K562 (cell line): ENCODE data around the gene EEFSEC. TPM values are rescaled to one million over a fixed set of nuclear protein-coding genes. Genes with fewer than 3 reads are reported as not detected.

Experiments used
- ATF4 ChIP-seq: fragments of 450-650 bp; formaldehyde crosslinking; IDR thresholded peaks from 2 replicates; pipeline ENCODE4 v1.4.0; 2022; ENCODE audit warnings: mild to moderate bottlenecking, moderate library complexity
- CTBP1 ChIP-seq: fragments of 450-650 bp; IDR thresholded peaks from 2 replicates; pipeline ENCODE4 v1.6.1; 2016; ENCODE audit warnings: borderline replicate concordance
- GTF2B ChIP-seq: IDR thresholded peaks from 2 replicates; pipeline ENCODE4 v1.6.1; 2011; ENCODE audit not compliant: insufficient read length; ENCODE audit errors: extremely low read depth
- HMG20B ChIP-seq: fragments of 250-450 bp; sonication (Bioruptor Pico); IDR thresholded peaks from 2 replicates; pipeline ENCODE4 v1.5.0; 2021; ENCODE audit warnings: mild to moderate bottlenecking
- MYNN ChIP-seq, 2 experiments: sonication (generic); formaldehyde crosslinking in 1 of 2; IDR thresholded peaks; 2 replicates each; pipeline versions ENCODE4 v1.5.0 to v1.6.1; 2016 to 2020; ENCODE audit warnings: antibody characterized with exemption in 1 of 2, missing genetic modification reagents in 1 of 2
- NR4A1 ChIP-seq, 2 experiments: fragments of 250-450 bp in 1 of 2; fragments of 450-650 bp in 1 of 2; sonication (Bioruptor Pico) in 1 of 2; IDR thresholded peaks; 2 replicates each; pipeline versions ENCODE4 v1.4.0 to v1.6.1; 2016 to 2020; ENCODE audit warnings: mild to moderate bottlenecking in 2 of 2, missing compliant biosample characterization in 1 of 2, missing genetic modification characterization in 1 of 2, moderate library complexity in 1 of 2
- RNF2 ChIP-seq: sonication (generic); IDR thresholded peaks from 2 replicates; pipeline ENCODE4 v1.6.1; 2016
- SAFB2 ChIP-seq: fragments of 200-400 bp; formaldehyde crosslinking; IDR thresholded peaks from 2 replicates; pipeline ENCODE4 v1.6.1; 2018; ENCODE audit warnings: borderline replicate concordance, low read length, low read depth, moderate library complexity; ENCODE audit not compliant: severe bottlenecking
- SIN3A ChIP-seq, 2 experiments: fragments of 150-350 bp in 1 of 2; IDR thresholded peaks; 2 replicates each; pipeline ENCODE4 v1.6.1; 2011 to 2016; ENCODE audit warnings: borderline replicate concordance in 2 of 2, low read depth in 2 of 2, low read length in 2 of 2, mild to moderate bottlenecking in 2 of 2, moderate library complexity in 2 of 2; ENCODE audit not compliant: control insufficient read depth in 1 of 2
- TAL1 ChIP-seq: fragments of 450-650 bp; IDR thresholded peaks from 2 replicates; pipeline ENCODE4 v1.6.1; 2016; ENCODE audit warnings: mild to moderate bottlenecking
- TCFL5 ChIP-seq: fragments of 250-450 bp; sonication (Bioruptor Pico); conservative IDR thresholded peaks from 2 replicates; pipeline ENCODE4 v1.6.1; 2021; ENCODE audit warnings: mild to moderate bottlenecking, moderate library complexity, matching md5 sums
- WHSC1 ChIP-seq: IDR thresholded peaks from one replicate; pipeline ENCODE4 v1.6.1; 2012; ENCODE audit warnings: low read length, control low read depth, inconsistent platforms
- ZBTB7A ChIP-seq: IDR thresholded peaks from 2 replicates; pipeline ENCODE4 v1.6.1; 2011; ENCODE audit warnings: low read depth, mild to moderate bottlenecking, low read length, moderate library complexity, borderline replicate concordance; ENCODE audit not compliant: control insufficient read depth
- ZNF77 ChIP-seq: fragments of 250-450 bp; sonication (Bioruptor Pico); IDR thresholded peaks from 2 replicates; pipeline ENCODE4 v1.5.0; 2020
- polyA plus RNA-seq, 8 experiments: library from polyadenylated mRNA; depleted of rRNA in 4 of 8; stranded (reverse) in 5 of 8; unstranded in 3 of 8; fragments of >200 nt; fragmentation: Nextera tagmentation in 2 of 8; fragmentation: Illumina TruSeq in 1 of 8; extraction: Ambion mirVana in 2 of 8; extraction: Trizol in 1 of 8; gene quantifications; 2 replicates each; pipeline versions ENCODE4 v1.2.1 to v1.2.3, GENCODE V29; 2011 to 2014; ENCODE audit warnings: inconsistent platforms in 1 of 8, missing spikeins in 1 of 8
- total RNA-seq, 7 experiments: library from RNA; depleted of rRNA in 6 of 7; stranded (reverse); fragments of >200 nt in 6 of 7; fragmentation: Illumina TruSeq in 2 of 7; extraction: Trizol in 2 of 7; gene quantifications; 2 replicates each; pipeline versions ENCODE4 v1.2.1 to v1.2.3, GENCODE V29; 2011 to 2021; ENCODE audit warnings: low replicate concordance in 1 of 7
- TF ChIP-seq, protein P1 (sequence below): fragments of 450-650 bp; IDR thresholded peaks from 2 replicates; pipeline ENCODE4 v1.6.1; 2016; ENCODE audit warnings: low read depth
- TF ChIP-seq, protein P2 (sequence below): sonication (generic); formaldehyde crosslinking; IDR thresholded peaks from 2 replicates; pipeline ENCODE4 v1.8.0; 2022; ENCODE audit warnings: missing genetic modification reagents, mild to moderate bottlenecking, borderline replicate concordance

The EEFSEC gene
- total and polyA plus RNA-seq, 9 of the 15 experiments (the other 6 are each of a cell fraction or from before 2014, with no cell fraction given), result 0.35 to 11.8 (median 7.7) TPM

DNA sequence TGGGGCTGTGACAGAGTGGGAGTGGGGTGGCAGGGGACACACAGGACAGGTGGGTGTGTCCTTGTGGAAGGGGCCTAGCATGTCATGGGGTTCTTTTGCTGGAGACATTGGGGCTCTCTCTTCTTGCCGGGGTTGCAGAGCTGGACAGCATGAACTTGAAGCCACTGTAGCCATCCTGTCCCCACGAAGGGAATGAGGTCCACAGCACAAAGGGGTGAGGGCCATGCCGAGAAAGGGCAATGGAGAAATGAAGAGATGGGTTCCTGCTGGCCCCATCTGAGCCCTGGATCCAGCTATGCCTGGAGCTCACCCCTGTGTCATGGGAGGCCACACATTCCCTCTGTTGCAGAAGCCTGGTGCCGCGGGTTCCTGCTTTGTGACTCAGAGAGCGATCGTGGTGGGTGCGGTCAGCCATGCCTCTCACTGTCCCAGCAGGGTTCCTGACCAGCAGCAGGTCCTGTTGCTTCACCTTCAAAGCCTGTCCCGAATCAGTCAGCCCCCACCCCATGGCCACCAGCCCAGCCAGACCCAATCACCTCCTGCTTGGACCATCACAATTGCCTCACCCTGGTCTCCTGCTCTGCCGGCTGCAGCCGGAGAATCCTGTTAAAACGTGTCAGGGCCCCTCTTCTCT lies 263.4 kb downstream of the EEFSEC start (continued):
- TF ChIP-seq MYNN (IDR thresholded peaks at IDR 0.05), result 0 out of 2 replicates have a peak, but pooled peaks have one; percentile 44
- TF ChIP-seq MYNN (CRISPR knock-in tag; IDR thresholded peaks at IDR 0.05), result no peak
- no peak for TF ChIP-seq NR4A1 (CRISPR knock-in tag; IDR thresholded peaks at IDR 0.05)
- TF ChIP-seq NR4A1 (tag; IDR thresholded peaks at IDR 0.05), result no peak
- peak; percentile 64; the same call in 1 of the 2 replicates for TF ChIP-seq ZBTB7A
- TF ChIP-seq TAL1, result no peak
- TF ChIP-seq HMG20B (CRISPR knock-in tag), result 0 out of 2 replicates have a peak, but pooled peaks have one; percentile 49
- no peak for TF ChIP-seq SIN3A (IDR thresholded peaks at IDR 0.05; ENCODE audit: borderline replicate concordance in 2 of 2, control insufficient read depth in 1 of 2, low read depth in 2 of 2, low read length in 2 of 2)
- no peak for TF ChIP-seq SAFB2
- TF ChIP-seq ATF4 (CRISPR knock-in tag), result peak; percentile 41; the same call in 1 of the 2 replicates
- TF ChIP-seq WHSC1, result no peak
- TF ChIP-seq ZNF77 (CRISPR knock-in tag), result no peak
- peak; percentile 81 for TF ChIP-seq RNF2
- TF ChIP-seq GTF2B, result no peak
- TF ChIP-seq, protein P1, sequence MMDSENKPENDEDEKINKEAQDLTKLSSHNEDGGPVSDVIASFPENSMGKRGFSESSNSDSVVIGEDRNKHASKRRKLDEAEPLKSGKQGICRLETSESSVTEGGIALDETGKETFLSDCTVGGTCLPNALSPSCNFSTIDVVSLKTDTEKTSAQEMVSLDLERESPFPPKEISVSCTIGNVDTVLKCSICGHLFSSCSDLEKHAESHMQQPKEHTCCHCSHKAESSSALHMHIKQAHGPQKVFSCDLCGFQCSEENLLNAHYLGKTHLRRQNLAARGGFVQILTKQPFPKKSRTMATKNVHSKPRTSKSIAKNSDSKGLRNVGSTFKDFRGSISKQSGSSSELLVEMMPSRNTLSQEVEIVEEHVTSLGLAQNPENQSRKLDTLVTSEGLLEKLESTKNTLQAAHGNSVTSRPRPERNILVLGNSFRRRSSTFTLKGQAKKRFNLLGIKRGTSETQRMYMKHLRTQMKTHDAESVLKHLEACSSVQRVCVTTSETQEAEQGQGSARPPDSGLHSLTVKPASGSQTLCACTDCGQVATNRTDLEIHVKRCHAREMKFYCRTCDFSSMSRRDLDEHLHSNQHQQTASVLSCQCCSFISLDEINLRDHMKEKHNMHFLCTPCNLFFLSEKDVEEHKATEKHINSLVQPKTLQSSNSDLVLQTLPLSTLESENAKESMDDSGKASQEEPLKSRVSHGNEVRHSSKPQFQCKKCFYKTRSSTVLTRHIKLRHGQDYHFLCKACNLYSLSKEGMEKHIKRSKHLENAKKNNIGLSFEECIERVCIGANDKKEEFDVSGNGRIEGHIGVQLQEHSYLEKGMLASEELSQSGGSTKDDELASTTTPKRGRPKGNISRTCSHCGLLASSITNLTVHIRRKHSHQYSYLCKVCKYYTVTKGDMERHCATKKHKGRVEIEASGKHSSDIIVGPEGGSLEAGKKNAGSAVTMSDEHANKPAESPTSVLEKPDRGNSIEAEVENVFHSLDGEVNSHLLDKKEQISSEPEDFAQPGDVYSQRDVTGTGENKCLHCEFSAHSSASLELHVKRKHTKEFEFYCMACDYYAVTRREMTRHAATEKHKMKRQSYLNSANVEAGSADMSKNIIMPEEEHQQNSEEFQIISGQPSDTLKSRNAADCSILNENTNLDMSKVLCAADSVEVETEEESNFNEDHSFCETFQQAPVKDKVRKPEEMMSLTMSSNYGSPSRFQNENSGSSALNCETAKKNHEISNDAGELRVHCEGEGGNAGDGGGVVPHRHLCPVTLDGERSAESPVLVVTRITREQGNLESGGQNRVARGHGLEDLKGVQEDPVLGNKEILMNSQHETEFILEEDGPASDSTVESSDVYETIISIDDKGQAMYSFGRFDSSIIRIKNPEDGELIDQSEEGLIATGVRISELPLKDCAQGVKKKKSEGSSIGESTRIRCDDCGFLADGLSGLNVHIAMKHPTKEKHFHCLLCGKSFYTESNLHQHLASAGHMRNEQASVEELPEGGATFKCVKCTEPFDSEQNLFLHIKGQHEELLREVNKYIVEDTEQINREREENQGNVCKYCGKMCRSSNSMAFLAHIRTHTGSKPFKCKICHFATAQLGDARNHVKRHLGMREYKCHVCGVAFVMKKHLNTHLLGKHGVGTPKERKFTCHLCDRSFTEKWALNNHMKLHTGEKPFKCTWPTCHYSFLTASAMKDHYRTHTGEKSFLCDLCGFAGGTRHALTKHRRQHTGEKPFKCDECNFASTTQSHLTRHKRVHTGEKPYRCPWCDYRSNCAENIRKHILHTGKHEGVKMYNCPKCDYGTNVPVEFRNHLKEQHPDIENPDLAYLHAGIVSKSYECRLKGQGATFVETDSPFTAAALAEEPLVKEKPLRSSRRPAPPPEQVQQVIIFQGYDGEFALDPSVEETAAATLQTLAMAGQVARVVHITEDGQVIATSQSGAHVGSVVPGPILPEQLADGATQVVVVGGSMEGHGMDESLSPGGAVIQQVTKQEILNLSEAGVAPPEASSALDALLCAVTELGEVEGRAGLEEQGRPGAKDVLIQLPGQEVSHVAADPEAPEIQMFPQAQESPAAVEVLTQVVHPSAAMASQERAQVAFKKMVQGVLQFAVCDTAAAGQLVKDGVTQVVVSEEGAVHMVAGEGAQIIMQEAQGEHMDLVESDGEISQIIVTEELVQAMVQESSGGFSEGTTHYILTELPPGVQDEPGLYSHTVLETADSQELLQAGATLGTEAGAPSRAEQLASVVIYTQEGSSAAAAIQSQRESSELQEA, result no peak
- TF ChIP-seq, protein P2, sequence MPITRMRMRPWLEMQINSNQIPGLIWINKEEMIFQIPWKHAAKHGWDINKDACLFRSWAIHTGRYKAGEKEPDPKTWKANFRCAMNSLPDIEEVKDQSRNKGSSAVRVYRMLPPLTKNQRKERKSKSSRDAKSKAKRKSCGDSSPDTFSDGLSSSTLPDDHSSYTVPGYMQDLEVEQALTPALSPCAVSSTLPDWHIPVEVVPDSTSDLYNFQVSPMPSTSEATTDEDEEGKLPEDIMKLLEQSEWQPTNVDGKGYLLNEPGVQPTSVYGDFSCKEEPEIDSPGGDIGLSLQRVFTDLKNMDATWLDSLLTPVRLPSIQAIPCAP (CRISPR knock-in tag), result no peak
- 0 out of 2 replicates have a peak, but pooled peaks have one; percentile 2 for TF ChIP-seq TCFL5
- TF ChIP-seq CTBP1, result peak; percentile 13; the same call in 1 of the 2 replicates
